ENCODE data around the gene NFKBIE. TPM values are rescaled to one million over a fixed set of nuclear protein-coding genes. Genes with fewer than 3 reads are reported as not detected.

The NFKBIE gene
- total and polyA plus RNA-seq, 9 of the 15 experiments (the other 6 are each of a cell fraction or from before 2014, with no cell fraction given), result 2.1 to 16.4 (median 11.7) TPM

DNA sequence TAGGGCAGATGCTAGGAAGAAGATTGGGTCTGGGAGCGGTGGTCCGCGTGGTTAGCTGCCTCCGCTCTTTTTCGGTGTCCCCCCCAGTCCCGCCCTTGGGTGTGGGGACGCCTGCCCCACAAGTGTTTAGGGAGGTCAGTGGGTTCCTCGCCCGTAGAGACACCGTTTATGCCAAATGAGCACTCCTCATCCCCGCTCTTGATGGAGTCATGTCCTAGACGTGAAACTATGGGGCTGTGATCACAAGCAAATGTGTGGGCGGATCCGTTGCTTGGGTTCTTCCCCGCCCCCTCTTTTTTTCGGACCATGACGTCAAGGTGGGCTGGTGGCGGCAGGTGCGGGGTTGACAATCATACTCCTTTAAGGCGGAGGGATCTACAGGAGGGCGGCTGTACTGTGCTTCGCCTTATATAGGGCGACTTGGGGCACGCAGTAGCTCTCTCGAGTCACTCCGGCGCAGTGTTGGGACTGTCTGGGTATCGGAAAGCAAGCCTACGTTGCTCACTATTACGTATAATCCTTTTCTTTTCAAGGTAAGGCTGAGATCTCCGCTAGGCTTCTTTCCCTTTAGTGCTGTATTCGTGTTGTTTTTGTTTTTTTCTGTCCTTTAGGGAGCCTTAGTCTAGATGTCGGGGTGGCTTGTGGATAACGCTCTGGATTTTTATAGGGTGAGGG lies 18.6 kb downstream of the NFKBIE start, which contains the start of gene HSP90AB1 (continued):
- TF ChIP-seq ZNF512 (tag; IDR thresholded peaks at IDR 0.05) (no peak), HDAC1 (IDR thresholded peaks at IDR 0.05) (no peak; a peak in 1 of 4 replicates), FOSL1 (tag; conservative IDR thresholded peaks at IDR 0.05) (no peak), SETDB1 (IDR thresholded peaks at IDR 0.05; ENCODE audit: low read length) (no peak), ZNF232 (CRISPR knock-in tag; IDR thresholded peaks at IDR 0.05) (peak; percentile 82; the same call in 1 of the 2 replicates), SAP30 (IDR thresholded peaks at IDR 0.05; ENCODE audit: borderline replicate concordance, insufficient read depth, low read depth, low read length, poor library complexity, severe bottlenecking) (no peak), YBX1 (IDR thresholded peaks at IDR 0.05) (no peak), RAD21 (CRISPR knock-in tag; conservative IDR thresholded peaks at IDR 0.05 in 1 of 2, IDR thresholded peaks at IDR 0.05 in 1 of 2) (no peak), ADNP (tag; IDR thresholded peaks at IDR 0.05) (no peak), TCF7L2 (IDR thresholded peaks at IDR 0.05; ENCODE audit: low read depth, low read length) (no peak), RAD51 (IDR thresholded peaks at IDR 0.05; ENCODE audit: borderline replicate concordance, low read depth) (no peak), ARHGAP35 (IDR thresholded peaks at IDR 0.05; ENCODE audit: partially characterized antibody) (peak; percentile 87), SOX6 (IDR thresholded peaks at IDR 0.05) (peak; percentile 49), NONO (IDR thresholded peaks at IDR 0.05; ENCODE audit: low read depth in 2 of 2, low read length in 1 of 2) (peak; percentile 48 to 92; a peak in 3 of 4 replicates), MLLT1 (IDR thresholded peaks at IDR 0.05) (peak; percentile 99), NFXL1 (CRISPR knock-in tag; IDR thresholded peaks at IDR 0.05) (peak; percentile 73; the same call in 1 of the 2 replicates), SMAD4 (CRISPR knock-in tag; conservative IDR thresholded peaks at IDR 0.05) (no peak), MAFF (IDR thresholded peaks at IDR 0.05; ENCODE audit: low read length) (no peak), ZNF24 (IDR thresholded peaks at IDR 0.05) (0 out of 2 replicates have a peak, but pooled peaks have one; percentile 8)
- TF ChIP-seq, protein P1, sequence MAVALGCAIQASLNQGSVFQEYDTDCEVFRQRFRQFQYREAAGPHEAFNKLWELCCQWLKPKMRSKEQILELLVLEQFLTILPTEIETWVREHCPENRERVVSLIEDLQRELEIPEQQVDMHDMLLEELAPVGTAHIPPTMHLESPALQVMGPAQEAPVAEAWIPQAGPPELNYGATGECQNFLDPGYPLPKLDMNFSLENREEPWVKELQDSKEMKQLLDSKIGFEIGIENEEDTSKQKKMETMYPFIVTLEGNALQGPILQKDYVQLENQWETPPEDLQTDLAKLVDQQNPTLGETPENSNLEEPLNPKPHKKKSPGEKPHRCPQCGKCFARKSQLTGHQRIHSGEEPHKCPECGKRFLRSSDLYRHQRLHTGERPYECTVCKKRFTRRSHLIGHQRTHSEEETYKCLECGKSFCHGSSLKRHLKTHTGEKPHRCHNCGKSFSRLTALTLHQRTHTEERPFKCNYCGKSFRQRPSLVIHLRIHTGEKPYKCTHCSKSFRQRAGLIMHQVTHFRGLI (CRISPR knock-in tag; IDR thresholded peaks at IDR 0.05), result no peak
- TF ChIP-seq, protein P2, sequence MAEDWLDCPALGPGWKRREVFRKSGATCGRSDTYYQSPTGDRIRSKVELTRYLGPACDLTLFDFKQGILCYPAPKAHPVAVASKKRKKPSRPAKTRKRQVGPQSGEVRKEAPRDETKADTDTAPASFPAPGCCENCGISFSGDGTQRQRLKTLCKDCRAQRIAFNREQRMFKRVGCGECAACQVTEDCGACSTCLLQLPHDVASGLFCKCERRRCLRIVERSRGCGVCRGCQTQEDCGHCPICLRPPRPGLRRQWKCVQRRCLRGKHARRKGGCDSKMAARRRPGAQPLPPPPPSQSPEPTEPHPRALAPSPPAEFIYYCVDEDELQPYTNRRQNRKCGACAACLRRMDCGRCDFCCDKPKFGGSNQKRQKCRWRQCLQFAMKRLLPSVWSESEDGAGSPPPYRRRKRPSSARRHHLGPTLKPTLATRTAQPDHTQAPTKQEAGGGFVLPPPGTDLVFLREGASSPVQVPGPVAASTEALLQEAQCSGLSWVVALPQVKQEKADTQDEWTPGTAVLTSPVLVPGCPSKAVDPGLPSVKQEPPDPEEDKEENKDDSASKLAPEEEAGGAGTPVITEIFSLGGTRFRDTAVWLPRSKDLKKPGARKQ (CRISPR knock-in tag; IDR thresholded peaks at IDR 0.05), result no peak
